Activated naive CD4-positive, alpha-beta T cell treated with anti-CD3 and anti-CD28 coated beads, Interleukin-2, amount 50 U/mL, for 24 hours (primary cell): ENCODE data around the gene TPGS2.
A peak's percentile ranks its signal among the peaks of the same experiment; 100 is the strongest.
"Not testable (repeated sequence)": the region's sequence is repeated elsewhere in the genome, so short reads cannot be mapped to it uniquely, and the experiment has no call there.

ENCODE experiments used
- H3K27ac Mint-ChIP-seq: one replicate; pipeline ENCODE4 v1.8.0; 2021; ENCODE audit warnings: mild to moderate bottlenecking, mixed read lengths
- H3K27me3 Mint-ChIP-seq: one replicate; pipeline ENCODE4 v1.8.0; 2021; ENCODE audit warnings: mixed read lengths
- H3K36me3 Mint-ChIP-seq: one replicate; pipeline ENCODE4 v1.8.0; 2021; ENCODE audit warnings: mixed read lengths
- H3K4me1 Mint-ChIP-seq: one replicate; pipeline ENCODE4 v1.8.0; 2021; ENCODE audit warnings: mixed read lengths
- H3K4me3 Mint-ChIP-seq: one replicate; pipeline ENCODE4 v1.8.0; 2021; ENCODE audit warnings: mild to moderate bottlenecking, mixed read lengths
- H3K9me3 Mint-ChIP-seq: one replicate; pipeline ENCODE4 v1.8.0; 2021; ENCODE audit warnings: mixed read lengths

Gene TPGS2

GRCh38 chr18:36831139-36831538 is 2.3 kb upstream of the TPGS2 start:
- no peak overlapping the region for H3K27ac Mint-ChIP-seq
- H3K4me3 Mint-ChIP-seq = peak overlapping the region; percentile 5
- no peaks in the 10 kb centered on the region for H3K27me3 Mint-ChIP-seq
- H3K4me1 Mint-ChIP-seq = peaks cover 42% of the 10 kb centered on the region
- no peaks in the 10 kb centered on the region for H3K36me3 Mint-ChIP-seq
- no peaks in the 10 kb centered on the region for H3K9me3 Mint-ChIP-seq

GRCh38 chr18:36830158-36830495 is 1.3 kb upstream of the TPGS2 start:
- peaks cover 42% of the 10 kb centered on the region for H3K4me1 Mint-ChIP-seq
- H3K4me3 Mint-ChIP-seq = peak overlapping the region; percentile 96
- peak overlapping the region; percentile 73 for H3K27ac Mint-ChIP-seq

GRCh38 chr18:36829362-36830157 is 758 bp upstream of the TPGS2 start:
- no peaks in the 10 kb centered on the region for H3K9me3 Mint-ChIP-seq
- no peaks in the 10 kb centered on the region for H3K36me3 Mint-ChIP-seq
- no peaks in the 10 kb centered on the region for H3K27me3 Mint-ChIP-seq
- H3K27ac Mint-ChIP-seq = peak overlapping the region; percentile 73
- peak overlapping the region; percentile 96 for H3K4me3 Mint-ChIP-seq
- H3K4me1 Mint-ChIP-seq = peaks cover 42% of the 10 kb centered on the region

More at GRCh38 chr18:36830158-36830495, 1.3 kb upstream of the TPGS2 start:
- Mint-ChIP-seq H3K27me3 (no peaks in the 10 kb centered on the region), H3K9me3 (no peaks in the 10 kb centered on the region), H3K36me3 (no peaks in the 10 kb centered on the region)

- no peaks in the 10 kb centered on the region for H3K27me3 Mint-ChIP-seq
- H3K36me3 Mint-ChIP-seq = no peaks in the 10 kb centered on the region
- no peaks in the 10 kb centered on the region for H3K9me3 Mint-ChIP-seq
- H3K27ac Mint-ChIP-seq = peak overlapping the region; percentile 92
- peaks cover 39% of the 10 kb centered on the region for H3K4me1 Mint-ChIP-seq
- H3K4me3 Mint-ChIP-seq = peak overlapping the region; percentile 96
Measured at GRCh38 chr18:36828157-36828629, 609 bp downstream of the TPGS2 start.

GRCh38 chr18:36826556-36826955 is 2.2 kb downstream of the TPGS2 start:
- H3K4me1 Mint-ChIP-seq = peaks cover 33% of the 10 kb centered on the region
- no peaks in the 10 kb centered on the region for H3K27me3 Mint-ChIP-seq
- H3K36me3 Mint-ChIP-seq = no peaks in the 10 kb centered on the region
- H3K9me3 Mint-ChIP-seq = no peaks in the 10 kb centered on the region
- no peak overlapping the region for H3K4me3 Mint-ChIP-seq
- no peak overlapping the region for H3K27ac Mint-ChIP-seq

- Mint-ChIP-seq H3K9me3 (no peaks in the 10 kb centered on the region), H3K4me1 (peaks cover 23% of the 10 kb centered on the region), H3K36me3 (no peaks in the 10 kb centered on the region), H3K4me3 (no peak overlapping the region), H3K27ac (no peak overlapping the region), H3K27me3 (no peaks in the 10 kb centered on the region)
Measured at GRCh38 chr18:36825526-36825925, 3.3 kb downstream of the TPGS2 start.

GRCh38 chr18:36821681-36822080 is 7.1 kb downstream of the TPGS2 start:
- Mint-ChIP-seq H3K36me3 (peaks cover 5% of the 10 kb centered on the region), H3K9me3 (no peaks in the 10 kb centered on the region), H3K4me3 (no peak overlapping the region), H3K27me3 (no peaks in the 10 kb centered on the region), H3K27ac (no peak overlapping the region), H3K4me1 (peaks cover 3% of the 10 kb centered on the region)

- no peaks in the 10 kb centered on the region for H3K9me3 Mint-ChIP-seq
- H3K36me3 Mint-ChIP-seq = peaks cover 5% of the 10 kb centered on the region
- no peak overlapping the region for H3K4me3 Mint-ChIP-seq
- H3K4me1 Mint-ChIP-seq = peaks cover 3% of the 10 kb centered on the region
- H3K27me3 Mint-ChIP-seq = no peaks in the 10 kb centered on the region
- H3K27ac Mint-ChIP-seq = no peak overlapping the region
Measured at GRCh38 chr18:36819621-36820020, 9.2 kb downstream of the TPGS2 start.

GRCh38 chr18:36818652-36819051 is 10.2 kb downstream of the TPGS2 start:
- H3K27ac Mint-ChIP-seq = no peak overlapping the region
- H3K4me3 Mint-ChIP-seq = no peak overlapping the region
- peaks cover 7% of the 10 kb centered on the region for H3K4me1 Mint-ChIP-seq

GRCh38 chr18:36817039-36817438 is 11.8 kb downstream of the TPGS2 start:
- Mint-ChIP-seq H3K27ac (no peak overlapping the region), H3K9me3 (no peaks in the 10 kb centered on the region)

More at GRCh38 chr18:36818652-36819051, 10.2 kb downstream of the TPGS2 start:
- no peaks in the 10 kb centered on the region for H3K27me3 Mint-ChIP-seq
- peaks cover 7% of the 10 kb centered on the region for H3K36me3 Mint-ChIP-seq
- no peaks in the 10 kb centered on the region for H3K9me3 Mint-ChIP-seq

GRCh38 chr18:36816096-36816495 is 12.7 kb downstream of the TPGS2 start:
- not testable (repeated sequence) for H3K27ac Mint-ChIP-seq, H3K9me3 Mint-ChIP-seq, H3K4me3 Mint-ChIP-seq, H3K36me3 Mint-ChIP-seq, H3K27me3 Mint-ChIP-seq
- H3K4me1 Mint-ChIP-seq = peaks cover 10% of the 10 kb centered on the region

More at GRCh38 chr18:36817039-36817438, 11.8 kb downstream of the TPGS2 start:
- no peak overlapping the region for H3K4me3 Mint-ChIP-seq
- H3K4me1 Mint-ChIP-seq = peaks cover 10% of the 10 kb centered on the region
- peaks cover 9% of the 10 kb centered on the region for H3K36me3 Mint-ChIP-seq
- no peaks in the 10 kb centered on the region for H3K27me3 Mint-ChIP-seq

- H3K36me3 Mint-ChIP-seq = peaks cover 9% of the 10 kb centered on the region
Measured at GRCh38 chr18:36814994-36815393, 13.8 kb downstream of the TPGS2 start.

GRCh38 chr18:36813824-36814223 is 15.0 kb downstream of the TPGS2 start:
- Mint-ChIP-seq H3K9me3 (no peaks in the 10 kb centered on the region), H3K27ac (peak overlapping the region; percentile 65), H3K4me1 (peaks cover 19% of the 10 kb centered on the region), H3K27me3 (no peaks in the 10 kb centered on the region), H3K4me3 (no peak overlapping the region), H3K36me3 (peaks cover 9% of the 10 kb centered on the region)

More at GRCh38 chr18:36814994-36815393, 13.8 kb downstream of the TPGS2 start:
- no peak overlapping the region for H3K4me3 Mint-ChIP-seq
- peaks cover 10% of the 10 kb centered on the region for H3K4me1 Mint-ChIP-seq
- H3K27ac Mint-ChIP-seq = no peak overlapping the region
- H3K27me3 Mint-ChIP-seq = no peaks in the 10 kb centered on the region
- H3K9me3 Mint-ChIP-seq = no peaks in the 10 kb centered on the region

GRCh38 chr18:36813101-36813775 is 15.6 kb downstream of the TPGS2 start:
- H3K27ac Mint-ChIP-seq = peak overlapping the region; percentile 65
- no peak overlapping the region for H3K4me3 Mint-ChIP-seq
- peaks cover 19% of the 10 kb centered on the region for H3K4me1 Mint-ChIP-seq
- H3K9me3 Mint-ChIP-seq = no peaks in the 10 kb centered on the region
- H3K27me3 Mint-ChIP-seq = no peaks in the 10 kb centered on the region
- peaks cover 9% of the 10 kb centered on the region for H3K36me3 Mint-ChIP-seq

GRCh38 chr18:36812678-36813077 is 16.1 kb downstream of the TPGS2 start:
- no peak overlapping the region for H3K27ac Mint-ChIP-seq
- H3K9me3 Mint-ChIP-seq = no peaks in the 10 kb centered on the region
- H3K36me3 Mint-ChIP-seq = peaks cover 6% of the 10 kb centered on the region
- peaks cover 16% of the 10 kb centered on the region for H3K4me1 Mint-ChIP-seq
- H3K27me3 Mint-ChIP-seq = no peaks in the 10 kb centered on the region
- H3K4me3 Mint-ChIP-seq = no peak overlapping the region

- Mint-ChIP-seq H3K36me3 (peaks cover 9% of the 10 kb centered on the region), H3K4me3 (no peak overlapping the region), H3K9me3 (no peaks in the 10 kb centered on the region), H3K27me3 (no peaks in the 10 kb centered on the region), H3K27ac (no peak overlapping the region), H3K4me1 (peaks cover 16% of the 10 kb centered on the region)
Measured at GRCh38 chr18:36811955-36812354, 16.8 kb downstream of the TPGS2 start.
